Measurements from ENCODE around the gene SCARF2. TPM values are rescaled to one million over a fixed set of nuclear protein-coding genes. Genes with fewer than 3 reads are reported as not detected.

The SCARF2 gene
- total RNA-seq, 1 donor from 2014 or later, result 12.6 TPM

- no peak for DNase-seq (ENCODE audit: low read depth)
- peak; percentile 19 for TF ChIP-seq CTCF (conservative IDR thresholded peaks at IDR 0.05; ENCODE audit: low read depth, low read length)
- peak overlapping the region; percentile 16 for H3K4me3 ChIP-seq (ENCODE audit: low read depth, low read length)
Measured at GRCh38 chr22:20430720-20431510, 6.7 kb downstream of the SCARF2 start.

GRCh38 chr22:20430101-20430719, 7.4 kb downstream of the SCARF2 start:
- no peak overlapping the region for H3K4me3 ChIP-seq (ENCODE audit: low read depth, low read length)
- no peak for TF ChIP-seq CTCF (conservative IDR thresholded peaks at IDR 0.05; ENCODE audit: low read depth, low read length)
- DNase-seq (ENCODE audit: low read depth), result no peak

GRCh38 chr22:20429254-20430100, 8.1 kb downstream of the SCARF2 start:
- H3K4me3 ChIP-seq (ENCODE audit: low read depth, low read length), result no peak overlapping the region

GRCh38 chr22:20428496-20429253, 8.9 kb downstream of the SCARF2 start:
- TF ChIP-seq CTCF (conservative IDR thresholded peaks at IDR 0.05; ENCODE audit: low read depth, low read length), result no peak
- no peak overlapping the region for H3K4me3 ChIP-seq (ENCODE audit: low read depth, low read length)
- no peak for DNase-seq (ENCODE audit: low read depth)

More at GRCh38 chr22:20429254-20430100, 8.1 kb downstream of the SCARF2 start:
- no peak for DNase-seq (ENCODE audit: low read depth)
- TF ChIP-seq CTCF (conservative IDR thresholded peaks at IDR 0.05; ENCODE audit: low read depth, low read length), result no peak

- H3K4me3 ChIP-seq (ENCODE audit: low read depth, low read length), result no peak overlapping the region
Measured at GRCh38 chr22:20427945-20428417, 9.6 kb downstream of the SCARF2 start.

More at GRCh38 chr22:20427945-20428417, 9.6 kb downstream of the SCARF2 start:
- TF ChIP-seq CTCF (conservative IDR thresholded peaks at IDR 0.05; ENCODE audit: low read depth, low read length), result no peak
- no peak for DNase-seq (ENCODE audit: low read depth)
